GM12891 (cell line): ENCODE results near the gene ALDH1L1.

ENCODE experiments used
- POLR2A ChIP-seq: IDR thresholded peaks from 2 replicates; pipeline ENCODE4 v1.6.1; 2011; ENCODE audit warnings: low read depth, low read length, control low read depth
- POLR2AphosphoS5 ChIP-seq: IDR thresholded peaks from 2 replicates; pipeline ENCODE4 v1.6.1; 2011; ENCODE audit warnings: low read depth, low read length, control low read depth

DNA sequence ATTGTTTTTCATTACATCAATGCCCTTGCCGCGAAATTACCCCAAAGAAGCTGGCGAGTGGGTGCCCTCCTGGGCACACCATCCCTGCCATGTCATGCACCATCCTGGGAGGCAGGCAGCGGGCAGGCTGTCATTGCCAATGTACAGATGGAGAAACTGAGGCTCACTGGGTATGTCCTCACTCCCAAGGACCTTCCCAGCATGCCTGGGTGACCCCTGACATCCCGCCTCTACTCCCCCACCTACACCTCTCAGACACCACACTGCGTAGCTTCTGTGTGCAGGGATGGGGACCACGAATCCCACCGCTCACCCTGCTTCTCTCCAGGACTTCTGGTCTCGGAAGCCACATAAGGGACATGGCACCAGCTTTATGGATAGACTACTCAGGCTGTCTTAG is 55.5 kb downstream of the ALDH1L1 start:
- no peak for TF ChIP-seq POLR2AphosphoS5
- TF ChIP-seq POLR2A: no peak
